ENCODE data around the gene RAB24.
"Not testable (repeated sequence)": the region's sequence is repeated elsewhere in the genome, so short reads cannot be mapped to it uniquely, and the experiment has no call there.

The RAB24 gene

GRCh38 chr5:177310757-177311391 lies 7.4 kb upstream of the RAB24 start:
- peak; percentile 45 to 67 (median 58) for DNase-seq

DNA sequence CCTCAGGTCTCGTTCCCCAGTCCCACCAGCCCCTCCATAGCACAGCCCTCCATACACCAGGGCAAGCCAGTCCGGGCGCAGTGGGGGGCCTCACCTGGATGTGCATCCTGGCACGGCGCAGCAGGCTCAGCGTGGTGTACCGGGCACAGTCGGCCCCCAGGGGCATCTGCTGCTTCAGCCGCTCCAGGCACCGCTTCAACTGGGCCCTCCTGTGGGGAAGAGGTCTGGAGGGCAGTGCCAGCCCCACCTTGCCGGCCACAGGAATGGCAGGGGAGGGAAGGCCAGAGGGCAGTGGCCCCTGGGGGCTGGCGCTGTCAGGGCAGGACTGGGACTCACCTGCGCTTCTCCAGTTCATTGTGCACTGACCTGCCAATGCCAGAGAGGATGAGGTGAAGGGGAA lies 6.8 kb upstream of the RAB24 start:
- no peak for DNase-seq

DNA sequence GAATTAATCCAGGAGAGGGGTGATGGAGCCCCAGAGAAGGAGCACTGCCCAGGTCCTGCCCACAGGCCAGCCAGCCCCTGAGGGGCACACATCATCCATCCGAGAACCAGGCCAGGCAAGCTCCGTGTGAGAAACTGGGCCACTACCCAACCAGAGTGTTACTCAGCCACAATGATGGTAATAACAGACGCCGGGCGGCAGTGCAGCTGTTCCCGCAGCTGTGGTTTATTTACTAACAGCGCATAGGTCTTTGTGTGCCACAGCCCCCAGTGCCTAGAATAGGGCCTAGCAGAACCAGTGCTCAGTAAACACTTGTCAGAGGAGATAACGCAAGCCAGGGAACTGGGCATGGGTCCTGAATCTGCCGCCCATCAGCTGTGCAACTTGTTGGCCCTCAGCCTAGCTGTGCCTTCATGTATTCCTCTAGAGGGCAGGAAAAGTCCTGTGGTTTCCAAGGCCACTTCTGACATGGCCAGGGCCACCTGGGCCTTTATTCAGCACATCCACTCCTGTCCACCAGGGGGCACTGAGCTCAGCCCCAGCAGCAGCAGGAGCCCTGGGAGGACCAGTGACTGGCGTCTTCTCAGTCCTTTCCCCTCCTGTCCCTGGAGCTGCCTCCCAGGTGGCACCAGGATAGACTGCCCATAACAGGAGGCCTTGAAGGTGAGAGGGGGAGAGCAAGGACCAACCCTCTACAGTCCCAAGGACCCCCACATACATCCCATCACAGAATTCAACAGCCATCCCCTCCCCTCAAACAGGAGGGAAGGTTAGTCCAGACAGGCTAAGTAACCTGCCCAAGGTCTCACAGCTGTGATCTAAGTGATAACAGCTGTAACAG lies 6.1 kb upstream of the RAB24 start:
- peak; percentile 56 to 72 (median 60) for DNase-seq

DNA sequence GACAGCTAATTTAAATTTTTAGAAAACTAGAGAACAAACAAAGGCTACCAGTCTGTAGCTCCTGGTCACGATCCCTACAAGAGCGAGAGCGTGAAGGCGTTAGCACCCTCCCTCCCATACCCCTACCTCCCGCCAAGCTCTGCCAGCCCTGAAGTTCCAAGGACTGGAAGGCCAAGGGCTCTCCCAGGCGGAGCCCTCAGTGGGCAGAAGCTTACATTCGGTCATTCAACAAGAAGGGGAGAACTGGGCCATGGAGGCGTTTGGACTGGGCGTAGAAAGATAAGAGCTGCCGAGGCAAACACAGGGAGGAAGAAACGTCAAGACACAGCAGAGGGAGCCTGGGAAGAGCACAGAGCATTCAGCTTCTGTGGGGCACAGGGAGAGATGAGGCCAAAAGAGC lies 5.2 kb upstream of the RAB24 start:
- no peak for DNase-seq

DNA sequence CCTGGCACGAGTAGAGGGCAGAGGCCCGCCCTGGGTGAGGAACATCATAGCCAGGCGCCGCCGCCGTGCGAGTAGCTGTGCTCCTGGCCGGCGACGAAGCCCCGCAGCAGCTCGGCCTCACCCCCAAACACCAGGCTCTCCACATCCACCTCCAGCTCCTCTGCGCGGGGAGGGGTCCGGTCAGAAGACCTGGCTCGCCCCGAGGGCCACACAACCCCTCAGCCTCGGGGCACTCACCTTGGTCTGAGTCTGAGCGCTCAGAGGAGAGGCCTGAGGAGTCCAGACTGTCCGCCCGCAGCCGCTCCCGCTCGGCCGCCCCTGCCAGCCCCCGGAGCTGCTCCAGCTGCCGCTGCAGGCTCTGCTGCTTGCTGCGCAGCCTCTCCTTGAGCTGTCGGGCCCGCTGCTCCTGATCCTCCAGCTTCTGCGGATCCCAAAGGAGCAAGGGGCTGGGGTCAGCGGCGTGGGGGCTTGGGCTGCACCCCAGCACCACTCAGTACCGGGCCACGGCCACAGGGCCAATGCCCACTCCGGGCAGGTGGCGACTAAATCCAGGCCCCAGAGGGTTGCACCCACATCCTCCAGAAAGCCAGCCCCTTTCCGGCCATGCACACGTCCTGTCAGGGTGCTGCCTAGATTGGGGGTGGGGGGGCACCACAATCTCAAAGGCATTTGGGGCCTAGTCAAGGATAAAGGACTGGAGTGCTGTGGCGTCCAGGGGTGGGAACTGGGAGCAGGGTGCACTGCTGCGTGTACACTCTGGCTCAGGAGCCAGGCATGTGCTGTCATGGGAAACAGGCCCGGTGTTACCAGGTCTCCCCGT lies 4.2 kb upstream of the RAB24 start:
- DNase-seq = peak in 1 of 4 experiments; percentile 21

DNA sequence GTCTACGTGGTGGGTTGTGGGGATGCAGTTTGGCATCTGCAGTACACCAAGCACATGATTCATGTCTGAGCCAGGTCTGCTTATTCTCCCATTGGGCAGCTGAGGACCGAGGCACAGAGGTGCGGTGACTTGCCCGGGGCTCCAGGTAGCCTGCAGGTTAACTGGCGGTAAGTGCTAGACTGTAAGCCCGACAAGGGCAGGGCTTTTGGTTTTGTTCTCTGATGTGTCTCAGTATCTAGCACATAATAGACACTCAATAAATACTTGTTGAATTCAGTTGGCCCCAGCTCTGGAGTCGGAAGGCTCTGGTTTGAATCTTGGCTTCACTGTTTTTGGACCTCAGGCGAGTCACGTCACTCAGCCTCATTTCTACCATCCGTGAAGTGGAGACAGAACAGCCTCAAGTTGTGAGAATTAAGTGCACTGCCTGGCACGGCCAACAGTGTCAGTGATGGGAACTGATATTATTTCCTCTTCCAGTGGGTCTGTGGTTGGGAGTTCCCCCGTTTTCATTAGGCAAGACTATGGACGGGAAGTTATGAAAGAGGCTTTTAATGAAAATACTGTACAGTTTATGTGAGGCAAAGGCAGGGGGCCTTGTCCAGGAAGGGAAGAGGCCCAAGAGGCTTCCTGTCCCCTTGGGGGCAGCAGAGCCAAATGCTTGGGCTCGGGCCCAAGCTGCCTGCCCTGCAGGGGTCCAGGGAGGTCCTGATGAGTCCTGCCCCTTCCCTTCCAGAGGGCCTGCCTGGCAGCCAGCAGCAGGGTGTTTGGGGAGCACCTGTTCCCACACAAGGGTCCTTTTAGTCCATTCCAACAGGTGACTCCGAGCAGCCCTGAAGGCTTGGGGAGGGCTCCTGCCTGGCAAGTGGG lies 3.4 kb upstream of the RAB24 start:
- peak; percentile 88 to 97 (median 93) for DNase-seq

- DNase-seq = not testable (repeated sequence)
Measured at GRCh38 chr5:177306103-177306640, 2.7 kb upstream of the RAB24 start.

DNA sequence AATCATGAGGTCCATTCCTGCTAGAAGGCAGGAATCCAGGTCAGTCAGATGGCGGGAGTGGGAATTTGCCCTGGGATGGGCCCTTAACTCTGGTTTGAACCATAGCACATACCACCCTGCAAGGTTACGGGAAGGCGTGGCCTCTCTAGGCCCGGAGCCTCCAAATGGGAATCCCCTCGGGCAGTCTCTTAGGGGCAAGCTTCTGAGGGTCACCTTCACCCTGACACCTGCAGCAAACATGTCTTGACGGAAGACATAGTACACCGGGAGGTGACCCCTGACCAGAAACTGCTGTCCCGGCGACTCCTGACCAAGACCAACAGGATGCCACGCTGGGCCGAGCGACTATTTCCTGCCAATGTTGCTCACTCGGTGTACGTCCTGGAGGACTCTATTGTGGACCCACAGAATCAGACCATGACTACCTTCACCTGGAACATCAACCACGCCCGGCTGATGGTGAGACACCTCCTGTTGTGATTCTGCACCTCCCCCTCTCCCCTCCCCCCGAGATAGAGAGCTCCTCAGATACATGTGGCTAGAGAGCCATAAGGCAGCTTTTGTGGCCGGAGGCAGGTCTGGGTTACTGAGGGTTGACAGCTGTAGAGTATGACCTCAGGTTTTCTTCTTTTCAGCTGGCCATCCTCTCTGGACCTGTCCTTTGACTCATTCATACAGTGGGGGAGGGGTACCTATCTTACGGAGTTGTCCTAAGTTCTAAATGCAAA lies 1.0 kb upstream of the RAB24 start:
- DNase-seq = peak in 1 of 4 experiments; percentile 16

GRCh38 chr5:177303925-177304391 lies 439 bp upstream of the RAB24 start:
- DNase-seq = peak in 1 of 4 experiments; percentile 33

DNA sequence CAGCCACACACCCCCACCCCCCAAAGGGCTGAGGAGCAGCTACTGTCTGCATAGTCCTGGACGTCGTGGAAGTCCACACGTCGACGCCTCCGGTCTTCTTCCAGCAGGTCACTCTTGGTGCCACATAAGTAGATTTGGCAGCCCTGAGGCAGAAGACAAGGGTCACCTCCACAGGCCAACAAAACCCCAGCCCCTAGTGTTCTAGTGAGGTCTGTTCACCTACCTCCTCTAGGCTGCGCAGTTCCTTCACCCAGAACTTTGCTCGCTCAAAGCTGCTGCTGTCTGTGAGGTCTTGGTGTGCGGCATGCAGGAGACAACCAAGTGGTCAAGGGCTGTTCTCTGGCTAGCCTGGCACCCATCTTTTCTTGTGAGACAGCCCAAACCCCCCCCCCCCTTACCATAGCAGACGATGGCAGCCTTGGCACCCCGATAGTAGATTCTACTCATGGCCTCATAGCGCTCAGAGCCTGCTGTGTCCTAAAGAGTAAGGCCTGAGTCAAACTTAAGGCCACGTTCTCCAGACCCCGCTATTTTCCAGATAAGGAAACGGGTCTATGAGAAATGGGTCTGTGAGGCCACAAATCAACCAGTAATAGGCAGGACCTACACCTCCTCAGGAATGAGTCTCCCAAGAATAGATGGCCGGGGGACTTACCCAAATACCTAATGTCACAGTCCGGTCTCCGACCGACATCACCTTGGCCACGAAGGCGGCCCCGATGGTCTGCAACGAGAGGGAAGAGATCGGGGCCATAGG lies 987 bp downstream of the RAB24 start:
- DNase-seq = no peak

GRCh38 chr5:177301503-177302165 lies 1.9 kb downstream of the RAB24 start:
- peak in 1 of 4 experiments; percentile 38 for DNase-seq

- no peak for DNase-seq
Measured at GRCh38 chr5:177300951-177301350, 2.6 kb downstream of the RAB24 start.

GRCh38 chr5:177300236-177300880 lies 3.2 kb downstream of the RAB24 start:
- DNase-seq = peak; percentile 83 to 92 (median 90)

GRCh38 chr5:177299697-177300096 lies 3.8 kb downstream of the RAB24 start:
- DNase-seq = no peak

DNA sequence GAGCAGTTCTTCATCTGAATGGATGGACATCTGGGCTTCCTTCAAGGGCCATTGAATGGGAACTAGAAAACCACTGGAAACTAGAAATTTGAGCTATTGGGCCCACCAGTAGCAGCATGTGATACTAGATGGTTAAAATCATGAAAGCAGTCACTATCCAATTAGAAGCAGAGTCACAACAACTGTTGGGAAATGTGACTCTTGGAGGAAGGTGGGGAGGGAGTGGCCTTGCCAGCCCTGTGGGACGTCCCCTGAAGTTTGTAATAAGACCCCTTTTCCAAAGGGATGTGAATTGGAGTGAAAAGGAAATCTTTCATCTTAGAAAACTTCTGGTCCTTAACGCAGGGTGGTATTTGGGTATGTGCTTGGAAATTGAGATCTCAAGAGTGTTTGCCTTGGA lies 5.6 kb downstream of the RAB24 start:
- DNase-seq = no peak

GRCh38 chr5:177296581-177296980 lies 6.9 kb downstream of the RAB24 start:
- DNase-seq = peak in 2 of 4 experiments; percentile 20 to 26

DNA sequence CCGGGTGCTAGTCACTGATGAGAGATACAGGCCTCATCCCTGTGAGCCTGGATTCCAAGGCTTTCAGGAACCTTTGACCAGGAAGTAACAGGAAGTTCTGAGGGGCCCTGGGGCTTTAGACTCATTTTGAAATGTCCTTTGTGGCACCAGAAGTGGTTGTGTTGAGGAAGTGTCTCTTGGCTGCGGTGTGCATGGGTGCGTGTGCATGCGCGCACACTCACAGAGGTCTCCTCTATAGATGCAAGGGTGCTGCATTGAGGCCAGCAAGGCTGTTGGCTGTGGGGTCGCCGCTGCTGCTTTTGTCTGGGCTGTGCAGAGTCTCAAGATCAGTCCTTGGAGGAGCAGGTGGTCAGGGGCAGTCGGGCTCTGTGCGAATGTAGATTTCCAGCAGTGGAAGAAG lies 7.6 kb downstream of the RAB24 start:
- DNase-seq = peak; percentile 59 to 68 (median 60)

DNA sequence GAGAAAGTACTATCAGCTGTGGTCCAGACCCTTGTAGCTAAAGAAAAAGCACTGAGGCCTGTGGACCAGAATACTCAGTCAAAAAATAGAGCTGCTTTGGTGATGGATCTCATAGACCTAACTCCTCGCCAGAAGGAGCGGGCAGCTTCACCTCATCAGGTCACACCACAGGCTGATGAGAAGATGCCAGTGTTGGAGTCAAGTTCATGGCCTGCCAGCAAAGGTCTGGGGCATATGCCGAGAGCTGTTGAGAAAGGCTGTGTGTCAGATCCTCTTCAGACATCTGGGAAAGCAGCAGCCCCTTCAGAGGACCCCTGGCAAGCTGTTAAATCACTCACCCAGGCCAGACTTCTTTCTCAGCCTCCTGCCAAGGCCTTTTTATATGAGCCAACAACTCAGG lies 8.9 kb downstream of the RAB24 start:
- DNase-seq = no peak
